Body of pancreas (tissue), 4 donors: ENCODE results near the gene IMPG2.

Source experiments
- POLR2A ChIP-seq, 3 donors: fragments of 450-650 bp; IDR thresholded peaks; one replicate each; pipeline ENCODE4 v1.6.1; 2016; ENCODE audit warnings: antibody characterized with exemption in 3 of 3, mild to moderate bottlenecking in 2 of 3
- TF ChIP-seq, protein P1 (sequence below), 7 experiments: fragments of 450-650 bp in 4 of 7; fragments of 200-600 bp in 3 of 7; sonication (generic) in 3 of 7; IDR thresholded peaks; one replicate each; pipeline ENCODE4 v1.5.1; 2016 to 2019; ENCODE audit warnings: antibody characterized with exemption in 7 of 7

GRCh38 chr3:101200461-101200860 is 119.9 kb downstream of the IMPG2 start:
- TF ChIP-seq, protein P1, sequence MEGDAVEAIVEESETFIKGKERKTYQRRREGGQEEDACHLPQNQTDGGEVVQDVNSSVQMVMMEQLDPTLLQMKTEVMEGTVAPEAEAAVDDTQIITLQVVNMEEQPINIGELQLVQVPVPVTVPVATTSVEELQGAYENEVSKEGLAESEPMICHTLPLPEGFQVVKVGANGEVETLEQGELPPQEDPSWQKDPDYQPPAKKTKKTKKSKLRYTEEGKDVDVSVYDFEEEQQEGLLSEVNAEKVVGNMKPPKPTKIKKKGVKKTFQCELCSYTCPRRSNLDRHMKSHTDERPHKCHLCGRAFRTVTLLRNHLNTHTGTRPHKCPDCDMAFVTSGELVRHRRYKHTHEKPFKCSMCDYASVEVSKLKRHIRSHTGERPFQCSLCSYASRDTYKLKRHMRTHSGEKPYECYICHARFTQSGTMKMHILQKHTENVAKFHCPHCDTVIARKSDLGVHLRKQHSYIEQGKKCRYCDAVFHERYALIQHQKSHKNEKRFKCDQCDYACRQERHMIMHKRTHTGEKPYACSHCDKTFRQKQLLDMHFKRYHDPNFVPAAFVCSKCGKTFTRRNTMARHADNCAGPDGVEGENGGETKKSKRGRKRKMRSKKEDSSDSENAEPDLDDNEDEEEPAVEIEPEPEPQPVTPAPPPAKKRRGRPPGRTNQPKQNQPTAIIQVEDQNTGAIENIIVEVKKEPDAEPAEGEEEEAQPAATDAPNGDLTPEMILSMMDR (IDR thresholded peaks at IDR 0.05): no peak
- no peak for TF ChIP-seq POLR2A (IDR thresholded peaks at IDR 0.05)
